HepG2 (cell line): ENCODE measurements around the gene TM4SF5. TPM values are rescaled to one million over a fixed set of nuclear protein-coding genes. Genes with fewer than 3 reads are reported as not detected.

ENCODE experiments used
- DNMT1 ChIP-seq: sonication (generic); formaldehyde crosslinking; IDR thresholded peaks from 2 replicates; pipeline ENCODE4 v1.5.1; 2020; ENCODE audit warnings: mild to moderate bottlenecking, missing genetic modification reagents
- EHMT2 ChIP-seq: fragments of 200-600 bp; sonication (generic); IDR thresholded peaks from 2 replicates; pipeline ENCODE4 v1.7.0; 2017; ENCODE audit warnings: antibody characterized with exemption, low read depth, low read length, borderline replicate concordance
- FOXK1 ChIP-seq: sonication (generic); formaldehyde crosslinking; IDR thresholded peaks from 2 replicates; pipeline ENCODE4 v1.4.0; 2020; ENCODE audit warnings: low read depth, missing genetic modification reagents, borderline replicate concordance
- HOXA7 ChIP-seq: sonication (generic); formaldehyde crosslinking; IDR thresholded peaks from 2 replicates; pipeline ENCODE4 v1.8.1; 2022; ENCODE audit warnings: mild to moderate bottlenecking, missing genetic modification reagents, moderate library complexity
- KDM5B ChIP-seq: sonication (generic); formaldehyde crosslinking; IDR thresholded peaks from 2 replicates; pipeline ENCODE4 v1.4.0; 2020; ENCODE audit warnings: missing genetic modification reagents, mild to moderate bottlenecking, borderline replicate concordance
- KLF11 ChIP-seq: IDR thresholded peaks from 2 replicates; pipeline ENCODE4 v1.6.1; 2016; ENCODE audit warnings: missing compliant biosample characterization
- KLF12 ChIP-seq: sonication (generic); formaldehyde crosslinking; IDR thresholded peaks from 2 replicates; pipeline ENCODE4 v1.4.0; 2020; ENCODE audit warnings: missing genetic modification reagents, borderline replicate concordance
- MAFG ChIP-seq: sonication (generic); formaldehyde crosslinking; IDR thresholded peaks from 2 replicates; pipeline ENCODE4 v1.5.1; 2020; ENCODE audit warnings: mild to moderate bottlenecking, missing genetic modification reagents
- PHB2 ChIP-seq: fragments of 450-650 bp; IDR thresholded peaks from 2 replicates; pipeline ENCODE4 v1.6.1; 2018; ENCODE audit not compliant: partially characterized antibody
- YEATS2 ChIP-seq: sonication (generic); formaldehyde crosslinking; IDR thresholded peaks from 2 replicates; pipeline ENCODE4 v1.4.0; 2020; ENCODE audit warnings: missing genetic modification reagents, borderline replicate concordance
- ZNF337 ChIP-seq: sonication (generic); formaldehyde crosslinking; IDR thresholded peaks from 2 replicates; pipeline ENCODE4 v1.5.1; 2020; ENCODE audit warnings: missing genetic modification reagents, low read depth, mild to moderate bottlenecking, borderline replicate concordance
- polyA plus RNA-seq, 8 experiments: library from polyadenylated mRNA; depleted of rRNA in 3 of 8; stranded (reverse) in 7 of 8; unstranded in 1 of 8; fragments of >200 nt; fragmentation: Illumina TruSeq in 4 of 8; extraction: Trizol in 4 of 8; gene quantifications; 2 replicates each; pipeline versions ENCODE4 v1.2.1 to v1.2.3, GENCODE V29; 2011 to 2016; ENCODE audit warnings: low read depth in 4 of 8, missing spikeins in 1 of 8, mixed read lengths in 1 of 8; ENCODE audit not compliant: insufficient read depth in 1 of 8
- total RNA-seq, 5 experiments: library from RNA; depleted of rRNA; stranded (reverse); fragments of >200 nt; fragmentation: Illumina TruSeq; extraction: Trizol; gene quantifications; 2 replicates each; pipeline ENCODE4 v1.2.3, GENCODE V29; 2016; ENCODE audit warnings: low read depth in 1 of 5
- TF ChIP-seq, protein P1 (sequence below), 2 experiments: sonication (generic) in 1 of 2; formaldehyde crosslinking in 1 of 2; IDR thresholded peaks; 2 replicates each; pipeline versions ENCODE4 v1.5.1 to v1.6.1; 2011 to 2020; ENCODE audit warnings: borderline replicate concordance in 1 of 2, low read depth in 1 of 2, low read length in 1 of 2, mild to moderate bottlenecking in 1 of 2, missing genetic modification reagents in 1 of 2, moderate library complexity in 1 of 2
- TF ChIP-seq, protein P2 (sequence below): sonication (generic); formaldehyde crosslinking; IDR thresholded peaks from 2 replicates; pipeline ENCODE4 v1.4.0; 2020; ENCODE audit warnings: missing genetic modification reagents, borderline replicate concordance
- TF ChIP-seq, protein P3 (sequence below): sonication (generic); formaldehyde crosslinking; IDR thresholded peaks from 2 replicates; pipeline ENCODE4 v1.5.0; 2020; ENCODE audit warnings: missing genetic modification reagents
- TF ChIP-seq, protein P4 (sequence below): sonication (generic); formaldehyde crosslinking; IDR thresholded peaks from 2 replicates; pipeline ENCODE4 v1.5.1; 2020; ENCODE audit warnings: missing genetic modification reagents, mild to moderate bottlenecking, borderline replicate concordance
- TF ChIP-seq, protein P5 (sequence below): sonication (generic); formaldehyde crosslinking; IDR thresholded peaks from 2 replicates; pipeline ENCODE4 v1.5.0; 2020; ENCODE audit warnings: missing genetic modification reagents

Gene TM4SF5
- total and polyA plus RNA-seq, 2 of the 13 experiments (the other 11 are each of a cell fraction or from before 2014, with no cell fraction given): 30.1 to 126 TPM

- TF ChIP-seq, protein P1, sequence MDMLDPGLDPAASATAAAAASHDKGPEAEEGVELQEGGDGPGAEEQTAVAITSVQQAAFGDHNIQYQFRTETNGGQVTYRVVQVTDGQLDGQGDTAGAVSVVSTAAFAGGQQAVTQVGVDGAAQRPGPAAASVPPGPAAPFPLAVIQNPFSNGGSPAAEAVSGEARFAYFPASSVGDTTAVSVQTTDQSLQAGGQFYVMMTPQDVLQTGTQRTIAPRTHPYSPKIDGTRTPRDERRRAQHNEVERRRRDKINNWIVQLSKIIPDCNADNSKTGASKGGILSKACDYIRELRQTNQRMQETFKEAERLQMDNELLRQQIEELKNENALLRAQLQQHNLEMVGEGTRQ (IDR thresholded peaks at IDR 0.05; ENCODE audit: low read depth, low read length): no peak
- TF ChIP-seq, protein P1 (CRISPR knock-in tag; IDR thresholded peaks at IDR 0.05; ENCODE audit: borderline replicate concordance): 0 out of 2 replicates have a peak, but pooled peaks have one; percentile 21
- TF ChIP-seq KDM5B (CRISPR knock-in tag): peak; percentile 61; the same call in 1 of the 2 replicates
- TF ChIP-seq PHB2: no peak
- TF ChIP-seq, protein P2, sequence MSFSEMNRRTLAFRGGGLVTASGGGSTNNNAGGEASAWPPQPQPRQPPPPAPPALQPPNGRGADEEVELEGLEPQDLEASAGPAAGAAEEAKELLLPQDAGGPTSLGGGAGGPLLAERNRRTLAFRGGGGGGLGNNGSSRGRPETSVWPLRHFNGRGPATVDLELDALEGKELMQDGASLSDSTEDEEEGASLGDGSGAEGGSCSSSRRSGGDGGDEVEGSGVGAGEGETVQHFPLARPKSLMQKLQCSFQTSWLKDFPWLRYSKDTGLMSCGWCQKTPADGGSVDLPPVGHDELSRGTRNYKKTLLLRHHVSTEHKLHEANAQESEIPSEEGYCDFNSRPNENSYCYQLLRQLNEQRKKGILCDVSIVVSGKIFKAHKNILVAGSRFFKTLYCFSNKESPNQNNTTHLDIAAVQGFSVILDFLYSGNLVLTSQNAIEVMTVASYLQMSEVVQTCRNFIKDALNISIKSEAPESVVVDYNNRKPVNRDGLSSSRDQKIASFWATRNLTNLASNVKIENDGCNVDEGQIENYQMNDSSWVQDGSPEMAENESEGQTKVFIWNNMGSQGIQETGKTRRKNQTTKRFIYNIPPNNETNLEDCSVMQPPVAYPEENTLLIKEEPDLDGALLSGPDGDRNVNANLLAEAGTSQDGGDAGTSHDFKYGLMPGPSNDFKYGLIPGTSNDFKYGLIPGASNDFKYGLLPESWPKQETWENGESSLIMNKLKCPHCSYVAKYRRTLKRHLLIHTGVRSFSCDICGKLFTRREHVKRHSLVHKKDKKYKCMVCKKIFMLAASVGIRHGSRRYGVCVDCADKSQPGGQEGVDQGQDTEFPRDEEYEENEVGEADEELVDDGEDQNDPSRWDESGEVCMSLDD (CRISPR knock-in tag): peak; percentile 90; the same call in 1 of the 2 replicates
- TF ChIP-seq, protein P3, sequence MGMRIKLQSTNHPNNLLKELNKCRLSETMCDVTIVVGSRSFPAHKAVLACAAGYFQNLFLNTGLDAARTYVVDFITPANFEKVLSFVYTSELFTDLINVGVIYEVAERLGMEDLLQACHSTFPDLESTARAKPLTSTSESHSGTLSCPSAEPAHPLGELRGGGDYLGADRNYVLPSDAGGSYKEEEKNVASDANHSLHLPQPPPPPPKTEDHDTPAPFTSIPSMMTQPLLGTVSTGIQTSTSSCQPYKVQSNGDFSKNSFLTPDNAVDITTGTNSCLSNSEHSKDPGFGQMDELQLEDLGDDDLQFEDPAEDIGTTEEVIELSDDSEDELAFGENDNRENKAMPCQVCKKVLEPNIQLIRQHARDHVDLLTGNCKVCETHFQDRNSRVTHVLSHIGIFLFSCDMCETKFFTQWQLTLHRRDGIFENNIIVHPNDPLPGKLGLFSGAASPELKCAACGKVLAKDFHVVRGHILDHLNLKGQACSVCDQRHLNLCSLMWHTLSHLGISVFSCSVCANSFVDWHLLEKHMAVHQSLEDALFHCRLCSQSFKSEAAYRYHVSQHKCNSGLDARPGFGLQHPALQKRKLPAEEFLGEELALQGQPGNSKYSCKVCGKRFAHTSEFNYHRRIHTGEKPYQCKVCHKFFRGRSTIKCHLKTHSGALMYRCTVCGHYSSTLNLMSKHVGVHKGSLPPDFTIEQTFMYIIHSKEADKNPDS (CRISPR knock-in tag): no peak
- no peak for TF ChIP-seq ZNF337 (CRISPR knock-in tag)
- no peak; the same call in 1 of the 2 replicates for TF ChIP-seq DNMT1 (CRISPR knock-in tag)
- no peak for TF ChIP-seq EHMT2
- TF ChIP-seq, protein P4, sequence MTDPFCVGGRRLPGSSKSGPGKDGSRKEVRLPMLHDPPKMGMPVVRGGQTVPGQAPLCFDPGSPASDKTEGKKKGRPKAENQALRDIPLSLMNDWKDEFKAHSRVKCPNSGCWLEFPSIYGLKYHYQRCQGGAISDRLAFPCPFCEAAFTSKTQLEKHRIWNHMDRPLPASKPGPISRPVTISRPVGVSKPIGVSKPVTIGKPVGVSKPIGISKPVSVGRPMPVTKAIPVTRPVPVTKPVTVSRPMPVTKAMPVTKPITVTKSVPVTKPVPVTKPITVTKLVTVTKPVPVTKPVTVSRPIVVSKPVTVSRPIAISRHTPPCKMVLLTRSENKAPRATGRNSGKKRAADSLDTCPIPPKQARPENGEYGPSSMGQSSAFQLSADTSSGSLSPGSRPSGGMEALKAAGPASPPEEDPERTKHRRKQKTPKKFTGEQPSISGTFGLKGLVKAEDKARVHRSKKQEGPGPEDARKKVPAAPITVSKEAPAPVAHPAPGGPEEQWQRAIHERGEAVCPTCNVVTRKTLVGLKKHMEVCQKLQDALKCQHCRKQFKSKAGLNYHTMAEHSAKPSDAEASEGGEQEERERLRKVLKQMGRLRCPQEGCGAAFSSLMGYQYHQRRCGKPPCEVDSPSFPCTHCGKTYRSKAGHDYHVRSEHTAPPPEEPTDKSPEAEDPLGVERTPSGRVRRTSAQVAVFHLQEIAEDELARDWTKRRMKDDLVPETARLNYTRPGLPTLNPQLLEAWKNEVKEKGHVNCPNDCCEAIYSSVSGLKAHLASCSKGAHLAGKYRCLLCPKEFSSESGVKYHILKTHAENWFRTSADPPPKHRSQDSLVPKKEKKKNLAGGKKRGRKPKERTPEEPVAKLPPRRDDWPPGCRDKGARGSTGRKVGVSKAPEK: 0 out of 2 replicates have a peak, but pooled peaks have one; percentile 34
- no peak; the same call in 1 of the 2 replicates for TF ChIP-seq KLF12 (CRISPR knock-in tag)
- no peak for TF ChIP-seq MAFG (CRISPR knock-in tag)
- TF ChIP-seq HOXA7 (CRISPR knock-in tag): no peak
- TF ChIP-seq, protein P5, sequence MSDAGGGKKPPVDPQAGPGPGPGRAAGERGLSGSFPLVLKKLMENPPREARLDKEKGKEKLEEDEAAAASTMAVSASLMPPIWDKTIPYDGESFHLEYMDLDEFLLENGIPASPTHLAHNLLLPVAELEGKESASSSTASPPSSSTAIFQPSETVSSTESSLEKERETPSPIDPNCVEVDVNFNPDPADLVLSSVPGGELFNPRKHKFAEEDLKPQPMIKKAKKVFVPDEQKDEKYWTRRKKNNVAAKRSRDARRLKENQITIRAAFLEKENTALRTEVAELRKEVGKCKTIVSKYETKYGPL (CRISPR knock-in tag): no peak
- TF ChIP-seq KLF11 (CRISPR knock-in tag): 0 out of 2 replicates have a peak, but pooled peaks have one; percentile 37
- TF ChIP-seq FOXK1 (CRISPR knock-in tag): no peak
- TF ChIP-seq YEATS2 (CRISPR knock-in tag): 0 out of 2 replicates have a peak, but pooled peaks have one; percentile 12
These were observed 17.4 kb downstream of the TM4SF5 start, which contains the start of gene GLTPD2 (continued) for GRCh38 chr17:4788807-4789700.
